GM19455 (cell line): Measurements from ENCODE around the gene ATCAY.
"Not testable (repeated sequence)": the region's sequence is repeated elsewhere in the genome, so short reads cannot be mapped to it uniquely, and the experiment has no call there.

Experiments used
- ATAC-seq: cut with Tn5 transposase; IDR thresholded peaks from one replicate; pipeline ENCODE4 v1.9.1; 2021; ENCODE audit not compliant: unreplicated experiment

ATCAY gene

DNA sequence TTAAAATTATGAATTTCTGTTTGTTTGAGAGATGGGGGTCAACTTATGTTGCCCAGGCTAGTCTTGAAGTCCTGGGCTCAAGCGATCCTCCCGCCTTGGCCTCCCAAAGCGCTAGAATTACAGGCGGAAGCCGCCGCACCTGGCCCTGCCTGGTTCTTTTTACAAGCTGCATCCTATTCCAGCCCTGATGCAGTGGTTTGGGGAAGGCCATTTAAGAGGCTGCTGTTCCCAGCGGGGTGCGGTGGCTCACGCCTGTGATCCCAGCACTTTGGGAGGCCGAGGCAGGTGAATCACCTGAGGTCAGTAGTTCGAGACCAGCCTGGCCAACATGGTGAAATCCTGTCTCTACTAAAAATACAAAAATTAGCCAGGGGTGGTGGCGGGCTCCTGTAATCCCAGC, 87.5 kb downstream of the ATCAY start:
- ATAC-seq, result not testable (repeated sequence)

DNA sequence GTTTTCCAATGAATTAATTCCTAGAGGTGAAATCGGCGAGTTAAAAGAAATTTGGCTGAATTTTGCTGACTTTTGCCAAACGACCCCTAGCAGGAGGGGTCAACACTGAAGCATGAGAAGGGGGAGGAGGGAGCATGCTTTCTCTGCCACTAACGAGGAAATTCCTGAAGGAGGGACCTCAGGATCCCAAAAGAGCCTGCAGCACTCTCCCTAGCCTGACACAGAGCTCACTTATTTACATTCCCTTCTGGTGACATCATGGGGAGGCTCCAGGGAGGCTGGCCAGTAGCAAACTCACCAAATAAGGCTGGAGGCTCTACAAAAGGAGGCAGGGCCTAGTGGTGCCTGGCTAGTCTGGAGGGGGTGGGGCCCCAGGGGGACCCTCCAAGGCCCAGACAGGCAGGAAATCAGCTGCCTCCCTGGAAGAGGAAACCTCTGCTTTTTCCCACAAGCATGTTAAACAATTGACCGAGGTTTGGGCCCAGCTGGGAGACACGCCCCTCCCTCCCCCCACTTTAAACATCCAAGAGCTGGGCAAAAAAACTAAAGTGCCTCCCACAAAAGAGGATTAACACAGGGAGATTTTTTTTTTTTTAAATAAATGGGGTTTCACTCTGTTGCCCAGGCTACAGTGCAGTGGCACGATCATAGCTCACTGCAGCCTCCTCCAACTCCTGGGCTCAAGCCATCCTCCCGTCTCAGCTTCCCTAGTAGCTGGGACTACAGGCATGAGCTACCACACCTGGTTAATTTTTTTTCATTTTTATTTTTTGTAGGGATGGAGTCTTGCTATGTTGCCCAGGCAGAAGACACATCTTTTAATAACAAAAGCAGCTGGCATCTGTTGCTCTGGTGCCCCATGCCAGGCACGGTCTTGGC, 88.3 kb downstream of the ATCAY start:
- no peak for ATAC-seq

DNA sequence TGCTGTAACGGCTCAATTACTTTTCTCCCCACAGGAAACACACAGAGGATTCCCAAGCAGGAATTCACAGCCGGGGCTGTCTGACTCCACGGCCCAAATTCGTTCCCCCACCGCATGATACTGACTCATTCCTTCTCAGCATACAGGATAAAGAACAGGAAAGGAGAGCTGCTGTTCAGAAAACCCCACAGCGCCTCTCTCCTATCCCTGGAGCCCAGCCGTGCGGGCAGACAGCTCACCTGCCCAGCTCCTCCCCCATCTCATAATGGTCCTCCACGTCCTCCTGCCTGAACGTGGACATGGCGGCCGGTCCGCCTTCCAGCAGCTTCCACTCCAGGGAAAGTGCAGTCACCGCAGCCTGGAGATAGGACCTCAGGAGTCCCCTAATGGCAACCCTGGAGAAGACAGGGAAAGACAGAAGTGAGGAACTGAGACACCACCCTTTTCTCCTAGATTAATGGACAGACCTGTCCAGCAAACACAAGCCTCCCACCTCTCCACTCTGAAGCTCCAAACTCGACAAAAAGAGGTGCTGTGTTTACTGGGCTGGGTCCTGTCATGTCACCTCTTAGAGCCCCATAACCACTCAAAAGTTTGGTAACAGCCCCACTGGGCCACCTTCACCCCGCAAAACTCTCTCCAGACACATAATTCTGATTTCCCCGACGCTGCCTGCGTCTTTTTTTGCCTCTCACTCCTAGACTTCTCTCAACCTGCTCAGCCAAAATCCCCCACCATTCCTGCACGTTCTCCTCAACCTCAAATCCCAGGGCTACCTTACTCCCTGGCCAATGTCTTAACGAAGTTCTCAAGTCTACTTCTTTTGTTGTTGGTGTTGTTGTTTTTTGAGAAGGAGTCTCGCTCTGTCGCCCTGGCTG, 89.2 kb downstream of the ATCAY start:
- no peak for ATAC-seq

DNA sequence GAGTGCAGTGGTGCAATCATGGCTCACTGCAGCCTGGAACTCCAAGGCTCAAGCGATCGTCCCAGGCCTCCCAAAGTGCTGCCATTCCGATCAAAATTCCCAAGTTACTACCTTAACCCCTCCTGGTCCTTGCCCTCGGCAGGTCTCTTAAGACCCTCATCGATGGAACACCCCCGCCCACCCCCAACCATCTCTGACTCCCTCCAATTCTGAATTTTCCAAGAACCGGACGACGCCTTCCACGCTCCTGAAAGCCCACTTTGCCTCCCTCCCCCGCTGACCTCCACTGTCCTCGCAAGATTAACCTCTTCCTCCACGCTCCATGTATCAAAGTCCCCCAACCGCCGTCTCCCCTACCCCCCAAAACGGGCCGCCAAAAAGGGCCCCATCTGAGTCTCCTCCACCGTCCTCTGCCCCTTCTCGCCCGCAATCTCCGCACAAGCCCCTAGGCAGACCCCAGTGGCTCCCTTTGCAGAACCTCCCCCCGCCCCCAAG, 89.9 kb downstream of the ATCAY start:
- no peak for ATAC-seq

DNA sequence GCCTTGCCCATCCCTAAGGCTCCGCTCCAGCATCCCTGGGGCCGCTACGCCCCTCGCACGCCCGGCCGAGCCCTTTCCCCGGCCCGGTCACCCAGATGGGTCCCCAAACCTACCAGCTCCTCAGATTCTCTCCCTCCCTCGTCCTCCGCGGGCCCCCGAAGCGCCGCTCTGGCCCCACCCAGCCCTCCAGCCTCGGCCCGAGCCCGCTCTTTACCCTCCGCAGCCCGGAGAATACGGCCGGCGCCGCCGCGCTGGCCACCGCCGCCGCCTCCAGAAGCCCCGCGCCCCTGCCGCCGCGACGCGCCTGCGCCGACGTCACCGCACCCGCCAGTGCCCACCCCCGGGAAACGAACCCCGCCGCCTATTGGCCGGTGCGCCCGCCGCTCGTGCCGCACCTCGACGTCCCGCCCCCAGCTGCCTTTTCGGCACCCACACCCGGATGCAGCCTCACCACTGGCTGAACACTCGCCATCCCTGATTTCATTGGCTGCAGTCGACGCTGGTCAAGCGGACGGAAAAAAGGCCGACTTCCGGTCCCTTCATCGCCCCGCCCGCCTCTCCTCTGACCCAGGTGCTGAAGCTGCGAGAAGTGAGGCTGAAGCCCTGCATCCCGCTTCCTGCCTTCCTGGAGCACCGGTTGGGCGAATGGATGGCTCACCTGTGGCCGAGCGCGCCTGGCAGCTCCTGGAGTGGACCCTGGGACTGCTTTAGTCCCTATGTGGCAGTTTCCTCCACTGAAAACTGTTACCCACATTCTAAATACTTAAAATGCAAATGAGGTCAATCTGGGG, 90.5 kb downstream of the ATCAY start, which contains the start of gene DAPK3:
DAPK3 (minus strand) TSS at position 292 of the 791 bp plus-strand sequence. CDS start 1,364 bp downstream, outside the sequence.
- peak; percentile 93 for ATAC-seq

DNA sequence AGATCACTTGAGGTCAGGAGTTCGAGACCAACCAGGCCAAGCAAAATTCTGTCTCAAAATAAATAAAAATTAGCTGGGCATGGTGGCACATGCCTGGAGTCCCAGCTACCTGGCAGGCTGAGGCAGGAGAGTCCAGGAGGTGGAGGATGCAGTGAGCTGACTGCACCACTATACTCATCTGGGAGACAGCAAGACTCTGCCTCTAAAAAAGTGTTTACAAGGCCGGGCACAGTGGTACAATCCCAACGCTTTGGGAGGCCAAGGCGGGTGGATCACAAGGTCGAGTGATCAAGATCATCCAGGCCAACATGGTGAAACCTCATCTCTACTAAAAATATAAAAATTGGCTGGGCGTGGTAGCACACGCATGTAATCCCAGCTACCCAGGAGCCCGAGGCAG, 94.7 kb downstream of the ATCAY start:
- ATAC-seq, result no peak

DNA sequence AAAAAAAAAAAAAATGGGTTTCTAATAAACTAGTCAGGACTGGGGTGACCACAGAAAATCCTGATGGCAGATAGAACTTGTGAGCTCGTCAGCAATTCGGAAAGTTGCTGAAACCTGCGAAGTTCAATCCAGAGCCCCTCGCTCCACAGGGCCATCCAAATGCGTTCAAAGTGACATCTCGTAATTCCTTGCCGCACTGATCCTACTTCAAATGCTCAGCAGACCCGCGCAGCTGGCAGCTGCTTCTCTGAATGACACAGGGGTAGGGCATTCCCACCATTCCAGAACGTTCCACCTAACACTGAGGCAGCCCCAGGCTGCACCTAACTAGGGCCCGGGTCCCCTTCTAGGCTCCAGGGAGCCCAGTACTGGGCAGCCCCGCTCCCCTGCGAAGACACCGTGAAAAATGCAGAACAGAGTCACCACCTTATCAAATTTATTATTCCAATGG, 95.2 kb downstream of the ATCAY start:
- ATAC-seq, result no peak

DNA sequence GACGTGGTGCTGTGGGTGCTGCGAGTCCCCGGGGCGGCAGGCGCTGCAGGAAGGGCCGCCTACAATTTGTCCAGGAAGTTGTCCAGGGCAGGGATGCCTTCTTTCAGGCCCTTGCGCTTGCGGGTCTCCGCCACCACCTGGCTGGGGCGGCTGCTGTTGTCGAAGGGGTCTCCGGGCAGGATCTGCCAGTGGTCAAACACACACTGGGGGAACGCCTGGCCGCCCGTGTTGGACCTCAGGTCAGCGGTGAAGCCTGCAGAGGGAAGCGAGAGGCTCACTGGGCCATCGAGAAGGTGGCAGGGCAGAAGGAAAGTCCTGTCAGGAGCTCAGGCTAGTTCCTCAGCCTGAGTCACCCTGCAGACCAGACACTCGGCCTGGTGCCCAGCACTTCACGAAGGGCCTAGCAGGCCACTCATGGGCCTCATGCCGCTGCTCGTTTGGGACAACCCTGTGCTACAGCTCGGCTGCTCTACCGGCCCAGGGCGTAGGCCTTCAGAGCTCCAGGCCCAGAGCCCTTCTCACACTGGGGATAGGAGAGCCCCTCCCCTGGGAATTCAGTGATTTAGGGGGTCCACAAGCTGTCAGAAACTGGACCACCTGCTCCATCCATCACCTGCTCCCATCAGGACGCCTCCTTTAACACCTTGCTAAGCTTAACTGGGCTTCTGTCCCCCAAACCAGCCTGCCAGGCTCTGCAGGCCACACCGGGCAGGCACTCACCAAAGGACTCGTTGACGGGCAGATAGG, 96.2 kb downstream of the ATCAY start:
- ATAC-seq, result no peak
